H4 (cell line): ENCODE data around the gene NELFCD. TPM values are rescaled to one million over a fixed set of nuclear protein-coding genes. Genes with fewer than 3 reads are reported as not detected.

Experiments used
- DNase-seq: peaks from one replicate; pipeline ENCODE4 v3.0.0-alpha.2; 2015; ENCODE audit warnings: low spot score
- total RNA-seq: library from RNA; depleted of rRNA; stranded (reverse); fragments of >200 nt; shearing (Covaris generic); gene quantifications from 2 replicates; pipeline ENCODE4 v1.2.3, GENCODE V29; 2014

Gene NELFCD
- total RNA-seq, 1 experiment from 2014 or later, result 44.2 TPM

GRCh38 chr20:58994390-58995159 lies 13.5 kb downstream of the NELFCD start:
- DNase-seq, result no peak

GRCh38 chr20:58995461-58996225 lies 14.6 kb downstream of the NELFCD start:
- no peak for DNase-seq

- no peak for DNase-seq
These were observed 15.2 kb downstream of the NELFCD start for GRCh38 chr20:58996226-58996611.

- DNase-seq, result no peak
These were observed 16.2 kb downstream of the NELFCD start for GRCh38 chr20:58997141-58997770.

- DNase-seq, result no peak
These were observed 17.6 kb downstream of the NELFCD start for GRCh38 chr20:58998656-58999055.

GRCh38 chr20:59000326-59000725 lies 19.3 kb downstream of the NELFCD start:
- DNase-seq, result no peak

- no peak for DNase-seq
These were observed 20.0 kb downstream of the NELFCD start for GRCh38 chr20:59001068-59001448.

- no peak for DNase-seq
These were observed 20.6 kb downstream of the NELFCD start for GRCh38 chr20:59001449-59002171.

GRCh38 chr20:59002388-59002787 lies 21.3 kb downstream of the NELFCD start:
- DNase-seq, result no peak

- DNase-seq, result no peak
These were observed 21.9 kb downstream of the NELFCD start for GRCh38 chr20:59002874-59003399.

GRCh38 chr20:59003836-59004492 lies 22.9 kb downstream of the NELFCD start:
- no peak for DNase-seq

- DNase-seq, result no peak
These were observed 23.4 kb downstream of the NELFCD start for GRCh38 chr20:59004493-59004762.

GRCh38 chr20:59004763-59005522 lies 23.9 kb downstream of the NELFCD start:
- DNase-seq, result no peak

GRCh38 chr20:59005523-59006166 lies 24.6 kb downstream of the NELFCD start:
- DNase-seq, result no peak

GRCh38 chr20:59006167-59006863 lies 25.3 kb downstream of the NELFCD start:
- no peak for DNase-seq

- no peak for DNase-seq
These were observed 26.0 kb downstream of the NELFCD start, which contains the start of gene CTSZ for GRCh38 chr20:59006864-59007664. TSS of gene CTSZ (minus strand) at chr20:59007254. CDS start at chr20:59007128, 126 bp downstream.

GRCh38 chr20:59007665-59008511 lies 26.8 kb downstream of the NELFCD start:
- DNase-seq, result no peak
